ENCODE results near the gene CDYL2.
"Not testable (repeated sequence)": the region's sequence is repeated elsewhere in the genome, so short reads cannot be mapped to it uniquely, and the experiment has no call there.

Gene CDYL2

DNA sequence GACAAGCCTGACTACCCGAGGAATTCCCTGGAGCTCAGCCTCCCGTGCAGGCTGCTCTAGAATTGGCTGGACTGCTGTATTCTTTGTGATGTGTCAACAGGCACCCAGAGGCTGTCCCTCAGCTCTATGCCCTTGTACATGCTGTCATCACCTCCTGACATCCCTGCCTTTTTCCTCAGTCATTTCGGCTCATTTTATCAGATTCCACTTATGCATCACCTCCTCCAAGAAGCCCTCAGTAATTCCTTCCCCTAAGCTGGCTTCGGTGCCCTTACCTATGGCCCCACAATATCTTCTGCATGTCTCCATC lies 137.2 kb downstream of the CDYL2 start:
- DNase-seq: no peak

- no peak for DNase-seq
Observed at GRCh38 chr16:80666378-80667250, 137.8 kb downstream of the CDYL2 start.

- no peak for DNase-seq
Observed at GRCh38 chr16:80665356-80665755, 139.0 kb downstream of the CDYL2 start.

- DNase-seq: no peak
Observed at GRCh38 chr16:80664786-80665185, 139.6 kb downstream of the CDYL2 start.

DNA sequence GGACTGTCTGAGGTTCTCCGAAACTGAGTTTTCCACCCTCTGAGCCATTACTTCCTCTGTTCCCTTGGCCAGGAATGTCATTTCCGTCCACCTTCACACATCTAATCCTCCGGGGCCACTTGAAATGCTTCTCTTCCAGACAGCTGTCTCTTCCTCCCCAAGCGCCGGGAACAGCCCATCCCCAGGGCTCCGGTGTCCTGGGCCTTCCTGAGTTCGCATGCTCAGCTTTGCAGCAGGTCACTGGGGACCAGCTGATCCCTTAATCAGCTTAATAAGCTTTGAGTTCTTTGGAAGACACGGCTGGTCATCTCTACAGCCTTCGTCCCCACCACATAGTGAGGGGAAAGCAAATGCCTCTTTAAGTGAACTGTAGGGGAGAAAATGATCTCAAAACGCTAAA lies 140.2 kb downstream of the CDYL2 start:
- no peak for DNase-seq

- no peak for DNase-seq
Observed at GRCh38 chr16:80663078-80663477, 141.3 kb downstream of the CDYL2 start.

DNA sequence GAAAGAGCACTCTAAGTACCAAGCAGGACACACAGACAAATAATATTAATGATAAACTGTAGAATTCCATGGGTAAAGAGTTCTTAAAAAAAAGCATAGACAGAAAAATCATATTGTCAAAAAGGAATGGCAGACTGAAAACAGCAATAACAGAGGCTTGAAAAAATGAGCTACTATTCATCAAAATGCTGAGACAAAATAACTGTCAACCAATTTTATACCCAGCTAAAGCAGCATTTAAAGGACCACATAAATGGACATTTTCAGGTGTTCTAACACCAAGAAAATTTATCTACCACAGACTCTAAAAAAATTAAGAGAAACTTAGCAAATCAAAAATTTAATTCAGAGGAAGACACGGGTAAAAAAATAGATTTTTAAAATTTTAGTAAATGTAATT lies 144.5 kb downstream of the CDYL2 start:
- DNase-seq: no peak

- no peak for DNase-seq
Observed at GRCh38 chr16:80656711-80657150, 147.7 kb downstream of the CDYL2 start.

- no peak for DNase-seq
Observed at GRCh38 chr16:80656161-80656560, 148.2 kb downstream of the CDYL2 start.

GRCh38 chr16:80655751-80656150 lies 148.6 kb downstream of the CDYL2 start:
- DNase-seq: no peak

GRCh38 chr16:80654094-80654862 lies 150.1 kb downstream of the CDYL2 start:
- DNase-seq: no peak

GRCh38 chr16:80652441-80652840 lies 152.0 kb downstream of the CDYL2 start:
- no peak for DNase-seq

- not testable (repeated sequence) for DNase-seq
Observed at GRCh38 chr16:80650281-80650680, 154.1 kb downstream of the CDYL2 start.

- DNase-seq: no peak
Observed at GRCh38 chr16:80640316-80640715, 164.1 kb downstream of the CDYL2 start.

DNA sequence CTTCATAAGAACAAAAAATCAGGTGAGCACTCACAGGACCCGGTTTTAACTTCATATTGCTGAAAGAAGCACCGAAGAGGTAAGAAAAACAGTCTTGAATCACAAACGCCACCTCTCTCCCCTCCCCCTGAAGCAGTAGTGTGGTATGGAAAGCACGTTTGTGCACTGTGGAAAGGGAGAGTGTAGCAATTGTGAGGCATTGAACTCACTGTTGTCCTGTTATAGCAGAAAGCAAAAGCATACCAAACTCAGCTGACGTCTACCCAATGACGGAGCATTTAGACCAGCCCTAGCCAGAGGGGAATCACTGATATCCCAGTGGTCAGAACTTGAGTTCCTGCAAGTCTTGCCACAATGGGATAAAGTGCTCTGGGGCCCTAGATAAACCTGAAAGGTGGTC lies 164.8 kb downstream of the CDYL2 start:
- no peak for DNase-seq

DNA sequence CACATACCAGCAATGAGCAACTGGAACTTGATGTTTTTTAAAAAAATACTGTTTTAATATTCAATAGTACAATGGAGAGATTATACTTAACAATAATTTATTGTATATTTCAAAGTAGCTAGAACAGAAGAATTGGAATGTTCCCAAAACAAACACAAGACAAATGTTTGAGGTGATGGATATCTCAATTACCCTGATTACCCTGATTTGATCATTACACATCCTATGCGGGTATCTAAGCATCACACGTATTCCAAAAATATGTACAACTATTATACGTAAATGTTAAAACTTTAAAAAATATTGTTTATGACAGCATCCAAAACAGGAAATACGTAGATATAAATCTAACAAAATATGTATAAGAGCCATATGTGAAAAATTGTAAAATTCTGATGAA lies 166.8 kb downstream of the CDYL2 start:
- no peak for DNase-seq

DNA sequence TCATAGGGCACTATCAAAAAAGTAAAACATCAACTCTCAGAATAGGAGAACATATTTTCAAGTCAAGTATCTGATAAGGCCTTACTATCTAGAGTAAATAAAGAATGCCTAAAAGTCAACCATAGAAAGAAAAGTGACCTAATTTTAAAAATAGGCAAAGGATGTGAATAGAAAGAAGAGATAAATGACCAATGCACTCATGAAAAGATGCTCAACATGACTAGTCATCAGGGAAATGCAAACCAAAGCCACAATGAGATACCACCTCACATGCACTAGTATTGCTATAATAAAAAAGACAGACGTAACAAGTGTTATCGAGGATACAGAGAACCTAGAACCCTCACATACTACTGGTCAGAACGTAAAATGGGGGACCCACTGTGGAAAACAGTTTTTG lies 172.8 kb downstream of the CDYL2 start:
- no peak for DNase-seq

DNA sequence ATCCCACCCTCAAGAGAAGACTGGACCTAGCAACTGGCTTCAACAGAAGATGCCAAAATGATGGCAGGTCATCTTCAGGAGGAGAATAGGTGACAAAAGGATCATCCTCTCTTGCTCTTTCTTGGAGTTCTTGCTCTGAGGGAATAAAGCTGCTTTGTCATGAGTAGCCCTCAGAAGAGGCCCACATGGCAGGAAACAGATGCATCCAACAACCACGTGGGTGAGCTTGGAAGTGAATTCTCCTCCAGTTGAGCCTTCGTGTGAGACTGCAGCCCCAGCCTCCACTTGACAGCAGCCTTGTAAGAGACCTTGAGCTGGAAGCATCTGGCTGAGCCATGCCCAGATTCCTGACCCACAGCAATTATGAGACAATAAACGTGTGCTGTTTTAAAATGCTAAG lies 176.1 kb downstream of the CDYL2 start:
- no peak for DNase-seq

GRCh38 chr16:80627108-80627507 lies 177.3 kb downstream of the CDYL2 start:
- DNase-seq: no peak

DNA sequence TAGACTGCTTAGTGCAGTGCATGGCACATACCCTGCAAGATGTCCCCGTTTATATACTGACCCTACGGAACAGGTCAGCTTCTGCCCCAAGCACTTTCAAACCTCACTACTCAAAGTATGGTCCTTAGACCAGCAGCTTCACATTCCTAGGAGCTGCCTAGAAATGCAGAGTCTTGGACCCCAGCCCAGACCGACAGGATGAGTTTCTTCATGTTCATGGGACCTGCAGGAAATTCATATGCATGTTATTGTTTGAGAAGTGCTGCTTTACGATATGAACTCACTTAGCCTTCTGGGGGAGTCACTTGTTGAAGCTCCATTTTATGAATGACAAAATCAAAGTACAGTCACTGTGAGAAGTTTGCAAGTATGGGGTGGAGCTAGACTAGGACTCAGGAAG lies 181.0 kb downstream of the CDYL2 start:
- no peak for DNase-seq

- DNase-seq: no peak
Observed at GRCh38 chr16:80622007-80622406, 182.4 kb downstream of the CDYL2 start.

- DNase-seq: no peak
Observed at GRCh38 chr16:80620736-80621605, 183.4 kb downstream of the CDYL2 start.

- DNase-seq: no peak
Observed at GRCh38 chr16:80619824-80620223, 184.6 kb downstream of the CDYL2 start.
